ENCODE data around the gene MED12L. TPM values are rescaled to one million over a fixed set of nuclear protein-coding genes. Genes with fewer than 3 reads are reported as not detected.

MED12L gene
- polyA plus RNA-seq, 1 donor from 2014 or later, result 28.5 TPM

DNA sequence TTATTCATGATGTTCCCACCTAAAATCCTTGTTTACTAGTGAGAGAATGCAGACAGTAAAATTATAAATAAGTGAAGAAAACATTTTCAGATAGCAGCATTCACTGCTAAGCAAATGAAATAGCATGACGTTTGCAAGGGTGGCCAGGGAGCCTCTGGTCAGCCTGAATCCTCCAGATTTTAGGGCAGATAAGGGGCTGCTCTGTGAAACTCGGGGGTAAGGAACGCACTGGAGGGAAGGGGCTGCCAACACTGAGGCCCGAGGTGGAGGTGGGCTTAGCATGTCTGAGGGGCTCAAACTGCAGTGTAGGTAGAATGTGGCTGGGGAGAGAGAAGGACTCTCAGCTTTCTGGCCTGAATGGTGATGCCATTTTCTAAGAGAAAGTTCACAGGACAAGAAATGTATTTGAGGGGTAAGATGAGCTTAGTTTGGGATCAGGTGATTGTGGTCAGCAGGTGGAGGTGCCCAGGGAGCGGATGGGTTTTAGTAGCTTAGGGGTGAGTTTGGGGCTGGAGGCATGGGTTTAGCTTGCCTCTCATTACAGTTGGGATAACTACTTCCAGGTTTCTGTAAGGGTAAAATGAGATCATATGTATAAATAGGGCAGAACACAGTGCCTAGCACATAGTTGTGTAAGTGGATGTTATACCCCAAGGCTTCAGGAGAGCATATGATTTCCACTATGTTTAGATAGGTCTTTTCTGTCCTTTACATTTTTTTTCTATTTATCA lies 97.0 kb downstream of the MED12L start:
- TF ChIP-seq RAD21 (conservative IDR thresholded peaks at IDR 0.05), result no peak
- TF ChIP-seq, protein P1, sequence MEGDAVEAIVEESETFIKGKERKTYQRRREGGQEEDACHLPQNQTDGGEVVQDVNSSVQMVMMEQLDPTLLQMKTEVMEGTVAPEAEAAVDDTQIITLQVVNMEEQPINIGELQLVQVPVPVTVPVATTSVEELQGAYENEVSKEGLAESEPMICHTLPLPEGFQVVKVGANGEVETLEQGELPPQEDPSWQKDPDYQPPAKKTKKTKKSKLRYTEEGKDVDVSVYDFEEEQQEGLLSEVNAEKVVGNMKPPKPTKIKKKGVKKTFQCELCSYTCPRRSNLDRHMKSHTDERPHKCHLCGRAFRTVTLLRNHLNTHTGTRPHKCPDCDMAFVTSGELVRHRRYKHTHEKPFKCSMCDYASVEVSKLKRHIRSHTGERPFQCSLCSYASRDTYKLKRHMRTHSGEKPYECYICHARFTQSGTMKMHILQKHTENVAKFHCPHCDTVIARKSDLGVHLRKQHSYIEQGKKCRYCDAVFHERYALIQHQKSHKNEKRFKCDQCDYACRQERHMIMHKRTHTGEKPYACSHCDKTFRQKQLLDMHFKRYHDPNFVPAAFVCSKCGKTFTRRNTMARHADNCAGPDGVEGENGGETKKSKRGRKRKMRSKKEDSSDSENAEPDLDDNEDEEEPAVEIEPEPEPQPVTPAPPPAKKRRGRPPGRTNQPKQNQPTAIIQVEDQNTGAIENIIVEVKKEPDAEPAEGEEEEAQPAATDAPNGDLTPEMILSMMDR (IDR thresholded peaks at IDR 0.05; ENCODE audit: poor library complexity, severe bottlenecking), result no peak
- TF ChIP-seq POLR2AphosphoS5 (IDR thresholded peaks at IDR 0.05), result no peak
- TF ChIP-seq TAF1 (IDR thresholded peaks at IDR 0.05; ENCODE audit: low read depth), result no peak
- no peak for TF ChIP-seq EZH2 (IDR thresholded peaks at IDR 0.05; ENCODE audit: borderline replicate concordance, insufficient read depth, low read length, poor library complexity, severe bottlenecking)
- TF ChIP-seq MXI1 (conservative IDR thresholded peaks at IDR 0.05; ENCODE audit: poor library complexity, severe bottlenecking), result no peak
- TF ChIP-seq SMC3 (conservative IDR thresholded peaks at IDR 0.05; ENCODE audit: poor library complexity), result no peak
- TF ChIP-seq REST (IDR thresholded peaks at IDR 0.05; ENCODE audit: borderline replicate concordance), result no peak
- TF ChIP-seq EP300 (conservative IDR thresholded peaks at IDR 0.05; ENCODE audit: poor library complexity, severe bottlenecking), result no peak
- H3K4me2 ChIP-seq (ENCODE audit: low read length), result no peak overlapping the region
- no peaks in the 10 kb centered on the region for H3F3A ChIP-seq (ENCODE audit: insufficient read depth, low read length, poor library complexity, severe bottlenecking)
- no peaks in the 10 kb centered on the region for H3K9me2 ChIP-seq (ENCODE audit: insufficient read depth, low read length)
- H3K27me3 ChIP-seq (ENCODE audit: insufficient read depth, low read depth, low read length), result no peaks in the 10 kb centered on the region
- no peak overlapping the region for H2AFZ ChIP-seq (ENCODE audit: low read depth, low read length)
- peaks cover 6% of the 10 kb centered on the region for H3K36me3 ChIP-seq (ENCODE audit: insufficient read depth, low read length)
- H3K9ac ChIP-seq (ENCODE audit: low read length), result no peak overlapping the region
- H3K79me2 ChIP-seq (replicated peaks; ENCODE audit: insufficient read depth, low read length), result no peaks in the 10 kb centered on the region
- no peak overlapping the region for H3K4me3 ChIP-seq (ENCODE audit: low read length)
- no peaks in the 10 kb centered on the region for H4K20me1 ChIP-seq (ENCODE audit: insufficient read depth)
- H3K27ac ChIP-seq (ENCODE audit: low read length), result no peak overlapping the region
- no peaks in the 10 kb centered on the region for H3K9me3 ChIP-seq (ENCODE audit: low read length)

- Histone ChIP-seq H3K9me3 (ENCODE audit: low read length) (no peaks in the 10 kb centered on the region), H3K9me2 (ENCODE audit: insufficient read depth, low read length) (no peaks in the 10 kb centered on the region), H3K27ac (ENCODE audit: low read length) (no peak overlapping the region), H2AFZ (ENCODE audit: low read depth, low read length) (no peak overlapping the region), H3K9ac (ENCODE audit: low read length) (no peak overlapping the region), H3K27me3 (ENCODE audit: insufficient read depth, low read depth, low read length) (no peaks in the 10 kb centered on the region), H3K36me3 (ENCODE audit: insufficient read depth, low read length) (peaks cover 6% of the 10 kb centered on the region), H4K20me1 (ENCODE audit: insufficient read depth) (no peaks in the 10 kb centered on the region), H3K79me2 (replicated peaks; ENCODE audit: insufficient read depth, low read length) (no peaks in the 10 kb centered on the region), H3F3A (ENCODE audit: insufficient read depth, low read length, poor library complexity, severe bottlenecking) (no peaks in the 10 kb centered on the region), H3K4me3 (ENCODE audit: low read length) (no peak overlapping the region), H3K4me2 (ENCODE audit: low read length) (no peak overlapping the region)
- TF ChIP-seq SMC3 (conservative IDR thresholded peaks at IDR 0.05; ENCODE audit: poor library complexity), result no peak
- TF ChIP-seq POLR2AphosphoS5 (IDR thresholded peaks at IDR 0.05), result no peak
- TF ChIP-seq RAD21 (conservative IDR thresholded peaks at IDR 0.05), result no peak
- TF ChIP-seq REST (IDR thresholded peaks at IDR 0.05; ENCODE audit: borderline replicate concordance), result no peak
- TF ChIP-seq EZH2 (IDR thresholded peaks at IDR 0.05; ENCODE audit: borderline replicate concordance, insufficient read depth, low read length, poor library complexity, severe bottlenecking), result no peak
- TF ChIP-seq, protein P1 (IDR thresholded peaks at IDR 0.05; ENCODE audit: poor library complexity, severe bottlenecking), result no peak
These were observed 97.8 kb downstream of the MED12L start for GRCh38 chr3:151183265-151183671.
